ENCODE results near the gene PHF19. TPM values are rescaled to one million over a fixed set of nuclear protein-coding genes. Genes with fewer than 3 reads are reported as not detected.

The PHF19 gene
- total RNA-seq, 1 donor from 2014 or later, result 44.9 TPM

DNA sequence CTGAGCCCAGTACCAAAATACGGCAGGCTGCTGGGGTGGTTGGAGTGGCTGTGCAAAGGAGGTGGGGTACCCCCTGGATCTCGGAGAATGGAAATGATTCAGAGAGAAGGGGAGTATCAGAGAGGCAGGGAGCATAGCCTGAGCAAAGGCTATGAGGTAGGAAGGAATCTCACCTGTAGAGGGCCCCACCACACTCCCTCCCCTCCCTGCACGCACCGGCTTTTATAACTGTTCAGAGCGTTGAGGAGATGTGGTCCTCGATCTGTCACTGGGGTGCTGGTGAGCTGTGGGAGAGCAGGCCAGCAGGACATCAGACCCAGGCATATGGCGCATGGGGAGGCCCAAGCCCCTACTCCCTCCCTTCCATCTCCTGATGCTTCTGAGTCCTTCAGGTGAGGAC is 13.2 kb downstream of the PHF19 start:
- no peaks in the 10 kb centered on the region for H3K9me3 ChIP-seq
- intact Hi-C loops (cut with DNase I), result loop anchor here (10.0 kb wide), 1 partner anchor 211 kb away; the partner anchor contains the start of gene CNTRL
- H3K4me1 ChIP-seq, result peaks cover 6% of the 10 kb centered on the region
- H3K27me3 ChIP-seq, result no peaks in the 10 kb centered on the region
- H3K27ac ChIP-seq, result no peak overlapping the region
- TF ChIP-seq POLR2AphosphoS5 (IDR thresholded peaks at IDR 0.05; ENCODE audit: insufficient read depth in 1 of 2, low read depth in 1 of 2), result no peak
- TF ChIP-seq, protein P1, sequence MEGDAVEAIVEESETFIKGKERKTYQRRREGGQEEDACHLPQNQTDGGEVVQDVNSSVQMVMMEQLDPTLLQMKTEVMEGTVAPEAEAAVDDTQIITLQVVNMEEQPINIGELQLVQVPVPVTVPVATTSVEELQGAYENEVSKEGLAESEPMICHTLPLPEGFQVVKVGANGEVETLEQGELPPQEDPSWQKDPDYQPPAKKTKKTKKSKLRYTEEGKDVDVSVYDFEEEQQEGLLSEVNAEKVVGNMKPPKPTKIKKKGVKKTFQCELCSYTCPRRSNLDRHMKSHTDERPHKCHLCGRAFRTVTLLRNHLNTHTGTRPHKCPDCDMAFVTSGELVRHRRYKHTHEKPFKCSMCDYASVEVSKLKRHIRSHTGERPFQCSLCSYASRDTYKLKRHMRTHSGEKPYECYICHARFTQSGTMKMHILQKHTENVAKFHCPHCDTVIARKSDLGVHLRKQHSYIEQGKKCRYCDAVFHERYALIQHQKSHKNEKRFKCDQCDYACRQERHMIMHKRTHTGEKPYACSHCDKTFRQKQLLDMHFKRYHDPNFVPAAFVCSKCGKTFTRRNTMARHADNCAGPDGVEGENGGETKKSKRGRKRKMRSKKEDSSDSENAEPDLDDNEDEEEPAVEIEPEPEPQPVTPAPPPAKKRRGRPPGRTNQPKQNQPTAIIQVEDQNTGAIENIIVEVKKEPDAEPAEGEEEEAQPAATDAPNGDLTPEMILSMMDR (IDR thresholded peaks at IDR 0.05), result no peak
- TF ChIP-seq POLR2A (IDR thresholded peaks at IDR 0.05), result no peak
- H3K4me3 ChIP-seq, result no peak overlapping the region
- DNase-seq (ENCODE audit: extremely low spot score in 2 of 2), result no peak
- peaks cover 0 to 56% of the 10 kb centered on the region in 2 donors for H3K36me3 ChIP-seq

DNA sequence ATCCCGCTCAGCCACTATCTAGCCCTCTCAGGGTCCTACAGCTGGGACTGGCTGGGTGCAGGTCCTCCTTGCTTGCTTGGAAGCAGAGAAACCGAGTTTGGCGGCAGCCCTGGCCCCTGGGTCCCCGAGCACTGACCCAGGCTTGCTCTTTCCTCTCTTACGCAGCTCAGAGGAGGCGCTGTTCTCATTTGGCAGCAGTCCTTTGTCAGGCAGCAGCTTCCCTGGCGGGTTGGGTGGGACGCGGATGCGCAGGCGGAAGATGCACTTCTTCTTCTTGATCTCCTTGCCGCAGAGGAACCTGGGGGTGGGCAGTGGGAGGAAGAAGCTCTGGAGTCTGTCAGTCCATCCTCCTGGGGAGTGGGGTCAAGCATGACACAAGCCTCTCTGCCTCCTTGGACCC is 14.5 kb downstream of the PHF19 start:
- Histone ChIP-seq H3K9me3 (no peaks in the 10 kb centered on the region), H3K4me1 (no peaks in the 10 kb centered on the region), H3K4me3 (no peak overlapping the region), H3K27ac (no peak overlapping the region), H3K36me3 (peaks cover 0 to 64% of the 10 kb centered on the region in 2 donors), H3K27me3 (no peaks in the 10 kb centered on the region)
- intact Hi-C loops (cut with DNase I), result loop anchor here (10.0 kb wide), 1 partner anchor 212 kb away; the partner anchor contains the start of gene CNTRL
- no peak for DNase-seq (ENCODE audit: extremely low spot score in 2 of 2)
- TF ChIP-seq, protein P1 (IDR thresholded peaks at IDR 0.05), result no peak
- TF ChIP-seq POLR2AphosphoS5 (IDR thresholded peaks at IDR 0.05; ENCODE audit: insufficient read depth in 1 of 2, low read depth in 1 of 2), result no peak

DNA sequence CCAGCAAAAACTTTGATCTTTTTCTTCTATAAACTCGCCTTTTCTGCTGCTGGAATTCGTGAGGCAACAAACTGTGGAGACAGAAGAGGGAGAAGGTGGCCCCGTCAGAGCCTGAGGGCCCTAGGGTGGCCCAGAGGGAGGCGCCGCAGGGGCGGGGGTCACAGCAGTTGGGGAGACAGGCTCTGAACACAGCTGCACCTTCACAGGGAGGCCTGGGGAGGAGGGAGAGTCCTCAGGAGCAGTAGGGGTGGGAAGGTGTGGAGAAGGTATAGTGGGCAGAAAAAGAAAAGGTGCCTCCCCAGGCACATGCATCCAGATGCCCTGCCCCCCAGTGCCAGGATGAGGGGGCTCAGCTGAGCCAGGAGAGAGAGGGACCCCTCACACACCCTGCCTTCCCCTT is 15.1 kb downstream of the PHF19 start:
- H3K4me3 ChIP-seq, result no peak overlapping the region
- intact Hi-C loops (cut with DNase I), result loop anchor here (10.0 kb wide), 1 partner anchor 213 kb away; the partner anchor contains the start of gene CNTRL
- TF ChIP-seq POLR2A (IDR thresholded peaks at IDR 0.05) (no peak), POLR2AphosphoS5 (IDR thresholded peaks at IDR 0.05; ENCODE audit: insufficient read depth in 1 of 2, low read depth in 1 of 2) (no peak)
- TF ChIP-seq, protein P1 (IDR thresholded peaks at IDR 0.05), result no peak
- no peak overlapping the region for H3K27ac ChIP-seq
- H3K36me3 ChIP-seq, result peaks cover 0 to 64% of the 10 kb centered on the region in 2 donors
- H3K4me1 ChIP-seq, result no peaks in the 10 kb centered on the region
- H3K9me3 ChIP-seq, result no peaks in the 10 kb centered on the region
- DNase-seq (ENCODE audit: extremely low spot score in 2 of 2), result no peak
- H3K27me3 ChIP-seq, result no peaks in the 10 kb centered on the region

DNA sequence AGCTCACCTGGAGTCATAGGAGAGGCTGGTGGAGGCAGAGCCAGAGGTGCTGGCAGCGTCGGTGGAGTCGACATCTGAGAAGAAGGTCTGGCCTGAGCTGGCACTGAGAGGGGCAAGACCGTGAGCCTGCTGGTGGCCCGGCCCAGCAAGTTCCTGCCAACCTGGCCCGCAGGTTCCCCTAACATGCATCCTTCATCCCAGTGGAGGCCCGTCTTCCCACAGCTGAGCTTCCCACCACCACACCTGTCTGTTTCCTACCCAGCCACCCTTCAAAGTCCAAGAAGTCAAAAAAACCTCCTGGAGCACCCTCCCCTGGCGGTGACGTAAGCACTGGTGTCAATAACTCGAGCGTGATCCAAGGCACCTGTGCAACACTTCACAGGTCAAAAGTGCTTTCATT is 16.9 kb downstream of the PHF19 start:
- Histone ChIP-seq H3K4me3 (no peak overlapping the region), H3K4me1 (no peaks in the 10 kb centered on the region), H3K9me3 (no peaks in the 10 kb centered on the region), H3K36me3 (peaks cover 0 to 60% of the 10 kb centered on the region in 2 donors), H3K27me3 (no peaks in the 10 kb centered on the region), H3K27ac (no peak overlapping the region)
- intact Hi-C loops (cut with DNase I), result loop anchor here (10.0 kb wide), 1 partner anchor 215 kb away; the partner anchor contains the start of gene CNTRL
- no peak for DNase-seq (ENCODE audit: extremely low spot score in 2 of 2)
- TF ChIP-seq POLR2AphosphoS5 (IDR thresholded peaks at IDR 0.05; ENCODE audit: insufficient read depth in 1 of 2, low read depth in 1 of 2), result no peak
- no peak for TF ChIP-seq POLR2A (IDR thresholded peaks at IDR 0.05)

DNA sequence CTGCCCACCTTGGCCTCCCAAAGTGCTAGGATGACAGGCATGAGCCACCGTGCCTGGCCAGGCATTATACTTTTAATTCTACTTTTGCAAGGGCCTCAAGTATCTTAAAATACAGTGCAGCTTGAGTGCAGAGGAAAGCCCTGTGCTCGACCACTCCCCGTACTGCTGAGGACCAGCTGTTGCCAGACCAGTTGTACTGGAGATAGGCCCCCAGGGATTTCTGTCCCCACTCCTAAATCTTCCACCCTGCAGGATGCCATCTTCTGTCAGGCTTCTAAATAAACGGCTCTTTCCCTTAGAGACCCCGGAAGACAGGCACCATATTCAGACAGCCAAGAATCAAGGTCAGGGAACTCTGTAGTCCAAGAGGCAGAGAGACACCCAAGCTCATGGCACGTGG is 17.6 kb downstream of the PHF19 start:
- H3K27me3 ChIP-seq, result no peaks in the 10 kb centered on the region
- no peak overlapping the region for H3K4me3 ChIP-seq
- no peak for DNase-seq (ENCODE audit: extremely low spot score in 2 of 2)
- H3K27ac ChIP-seq, result no peak overlapping the region
- H3K36me3 ChIP-seq, result peaks cover 0 to 59% of the 10 kb centered on the region in 2 donors
- no peaks in the 10 kb centered on the region for H3K4me1 ChIP-seq
- TF ChIP-seq POLR2A (IDR thresholded peaks at IDR 0.05) (no peak), POLR2AphosphoS5 (IDR thresholded peaks at IDR 0.05; ENCODE audit: insufficient read depth in 1 of 2, low read depth in 1 of 2) (no peak)
- TF ChIP-seq, protein P1 (IDR thresholded peaks at IDR 0.05), result no peak
- intact Hi-C loops (cut with DNase I), result no loop called here
- H3K9me3 ChIP-seq, result no peaks in the 10 kb centered on the region
